A673 (cell line): ENCODE data around the gene SENP6.

ENCODE experiments used
- CTCF ChIP-seq: fragments of 300-800, 200-600 bp; sonication (generic); conservative IDR thresholded peaks from 2 replicates; pipeline ENCODE4 v1.5.1; 2017; ENCODE audit warnings: low read depth, mild to moderate bottlenecking, antibody characterized with exemption, low read length, moderate library complexity, mixed read lengths
- EZH2 ChIP-seq: fragments of 200-600 bp; sonication (generic); IDR thresholded peaks from 2 replicates; pipeline ENCODE4 v1.6.1; 2017; ENCODE audit warnings: borderline replicate concordance, low read depth, mild to moderate bottlenecking, mixed read lengths, antibody characterized with exemption, low read length; ENCODE audit not compliant: poor library complexity, severe bottlenecking

- TF ChIP-seq EZH2 (no peak), CTCF (no peak)
Observed at GRCh38 chr6:75748743-75749538, 147.3 kb downstream of the SENP6 start, which contains the start of gene MYO6.
